Measurements from ENCODE around the gene NUP214.

NUP214 gene

DNA sequence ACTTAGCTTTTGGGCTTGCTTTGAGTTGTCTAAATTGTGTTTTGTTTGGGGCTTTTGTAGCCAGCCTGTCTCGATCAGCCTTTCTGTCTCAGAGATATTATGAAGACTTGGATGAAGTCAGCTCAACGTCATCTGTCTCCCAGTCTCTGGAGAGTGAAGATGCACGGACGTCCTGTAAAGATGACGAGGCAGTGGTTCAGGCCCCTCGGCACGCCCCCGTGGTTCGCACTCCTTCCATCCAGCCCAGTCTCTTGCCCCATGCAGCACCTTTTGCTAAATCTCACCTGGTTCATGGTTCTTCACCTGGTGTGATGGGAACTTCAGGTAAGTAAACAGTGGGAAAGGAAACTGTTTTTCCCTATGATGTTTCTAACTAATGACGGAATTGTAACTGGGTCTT lies 48.6 kb downstream of the NUP214 start:
- no peak overlapping the region for H3K4me3 ChIP-seq (ENCODE audit: low read depth, low read length)
- WGBS (ENCODE audit: extremely low coverage, insufficient coverage, insufficient read length), result no CpG with 5 or more reads among the region's 10 CpGs

GRCh38 chr9:131174681-131175239 lies 49.4 kb downstream of the NUP214 start:
- Histone ChIP-seq H3K9ac (ENCODE audit: low read length) (no peak overlapping the region), H3K36me3 (ENCODE audit: control insufficient read depth in 1 of 2, insufficient read depth in 2 of 2, low read length in 2 of 2) (peaks cover 22 to 34% of the 10 kb centered on the region in 2 experiments), H3K4me2 (ENCODE audit: low read length) (no peak overlapping the region), H3K4me3 (ENCODE audit: low read depth, low read length) (no peak overlapping the region), H3K4me1 (ENCODE audit: control insufficient read depth in 1 of 2, insufficient read depth in 2 of 2, low read length in 2 of 2) (peaks cover 5 to 9% of the 10 kb centered on the region in 2 experiments), H3K79me2 (ENCODE audit: control insufficient read depth, insufficient read depth, low read length, poor library complexity) (no peaks in the 10 kb centered on the region), H2AFZ (ENCODE audit: insufficient read depth, low read length, poor library complexity) (no peak overlapping the region), H3K14ac (ENCODE audit: low read length) (no peak overlapping the region), H3K27ac (ENCODE audit: low read depth, low read length) (no peak overlapping the region), H4K12ac (ENCODE audit: low read depth, low read length) (no peak overlapping the region), H3K4ac (ENCODE audit: low read depth, low read length) (no peak overlapping the region), H2AK5ac (ENCODE audit: low read length) (no peak overlapping the region), H3K18ac (ENCODE audit: low read length) (no peak overlapping the region), H3K9me3 (ENCODE audit: insufficient read depth, low read depth, low read length) (no peaks in the 10 kb centered on the region), H4K8ac (ENCODE audit: low read depth, low read length) (no peak overlapping the region), H3K27me3 (ENCODE audit: insufficient read depth, low read length) (no peaks in the 10 kb centered on the region), H4K91ac (ENCODE audit: low read depth, low read length) (no peak overlapping the region), H2BK5ac (ENCODE audit: low read depth, low read length, poor library complexity) (no peak overlapping the region), H2BK120ac (ENCODE audit: insufficient read depth, low read length, poor library complexity) (no peak overlapping the region), H2BK12ac (ENCODE audit: low read length) (no peak overlapping the region), H3K79me1 (ENCODE audit: low read length) (no peaks in the 10 kb centered on the region), H3K23ac (ENCODE audit: low read length) (no peak overlapping the region)
- DNase-seq, result no peak
- WGBS (ENCODE audit: extremely low coverage, insufficient coverage, insufficient read length), result no CpG with 5 or more reads among the region's 1 CpG

More for the DNA sequence above, 48.6 kb downstream of the NUP214 start:
- Histone ChIP-seq H3K27me3 (ENCODE audit: insufficient read depth, low read length) (no peaks in the 10 kb centered on the region), H3K79me2 (ENCODE audit: control insufficient read depth, insufficient read depth, low read length, poor library complexity) (no peaks in the 10 kb centered on the region), H4K8ac (ENCODE audit: low read depth, low read length) (no peak overlapping the region), H3K4ac (ENCODE audit: low read depth, low read length) (peak overlapping the region; percentile 78), H3K4me1 (ENCODE audit: control insufficient read depth in 1 of 2, insufficient read depth in 2 of 2, low read length in 2 of 2) (peaks cover 2 to 4% of the 10 kb centered on the region in 2 experiments), H3K9me3 (ENCODE audit: insufficient read depth, low read depth, low read length) (no peaks in the 10 kb centered on the region), H3K79me1 (ENCODE audit: low read length) (no peaks in the 10 kb centered on the region), H3K36me3 (ENCODE audit: control insufficient read depth in 1 of 2, insufficient read depth in 2 of 2, low read length in 2 of 2) (peaks cover 22 to 32% of the 10 kb centered on the region in 2 experiments), H2BK5ac (ENCODE audit: low read depth, low read length, poor library complexity) (no peak overlapping the region), H4K91ac (ENCODE audit: low read depth, low read length) (no peak overlapping the region), H2AK5ac (ENCODE audit: low read length) (no peak overlapping the region), H3K4me2 (ENCODE audit: low read length) (no peak overlapping the region), H2AFZ (ENCODE audit: insufficient read depth, low read length, poor library complexity) (no peak overlapping the region), H3K27ac (ENCODE audit: low read depth, low read length) (no peak overlapping the region), H2BK120ac (ENCODE audit: insufficient read depth, low read length, poor library complexity) (no peak overlapping the region), H3K18ac (ENCODE audit: low read length) (no peak overlapping the region), H3K14ac (ENCODE audit: low read length) (no peak overlapping the region), H3K9ac (ENCODE audit: low read length) (no peak overlapping the region), H3K23ac (ENCODE audit: low read length) (no peak overlapping the region), H4K12ac (ENCODE audit: low read depth, low read length) (no peak overlapping the region), H2BK12ac (ENCODE audit: low read length) (no peak overlapping the region)
- no peak for DNase-seq

- Histone ChIP-seq H2BK12ac (ENCODE audit: low read length) (no peak overlapping the region), H4K8ac (ENCODE audit: low read depth, low read length) (no peak overlapping the region), H2BK120ac (ENCODE audit: insufficient read depth, low read length, poor library complexity) (no peak overlapping the region), H3K36me3 (ENCODE audit: control insufficient read depth in 1 of 2, insufficient read depth in 2 of 2, low read length in 2 of 2) (peaks cover 24 to 34% of the 10 kb centered on the region in 2 experiments), H3K23ac (ENCODE audit: low read length) (no peak overlapping the region), H3K4me2 (ENCODE audit: low read length) (no peak overlapping the region), H3K18ac (ENCODE audit: low read length) (no peak overlapping the region), H2AFZ (ENCODE audit: insufficient read depth, low read length, poor library complexity) (no peak overlapping the region), H3K4ac (ENCODE audit: low read depth, low read length) (no peak overlapping the region), H3K4me3 (ENCODE audit: low read depth, low read length) (no peak overlapping the region), H3K79me2 (ENCODE audit: control insufficient read depth, insufficient read depth, low read length, poor library complexity) (no peaks in the 10 kb centered on the region), H3K27me3 (ENCODE audit: insufficient read depth, low read length) (no peaks in the 10 kb centered on the region), H3K9me3 (ENCODE audit: insufficient read depth, low read depth, low read length) (no peaks in the 10 kb centered on the region), H4K12ac (ENCODE audit: low read depth, low read length) (no peak overlapping the region), H2BK5ac (ENCODE audit: low read depth, low read length, poor library complexity) (no peak overlapping the region), H3K79me1 (ENCODE audit: low read length) (no peaks in the 10 kb centered on the region), H4K91ac (ENCODE audit: low read depth, low read length) (no peak overlapping the region), H3K4me1 (ENCODE audit: control insufficient read depth in 1 of 2, insufficient read depth in 2 of 2, low read length in 2 of 2) (peaks cover 5 to 9% of the 10 kb centered on the region in 2 experiments), H3K14ac (ENCODE audit: low read length) (no peak overlapping the region), H3K27ac (ENCODE audit: low read depth, low read length) (no peak overlapping the region), H3K9ac (ENCODE audit: low read length) (no peak overlapping the region), H2AK5ac (ENCODE audit: low read length) (no peak overlapping the region)
- peak in 1 of 2 donors; percentile 33 for DNase-seq
- no CpG with 5 or more reads among the region's 1 CpG for WGBS (ENCODE audit: extremely low coverage, insufficient coverage, insufficient read length)
Measured at GRCh38 chr9:131177898-131178297, 52.5 kb downstream of the NUP214 start.

DNA sequence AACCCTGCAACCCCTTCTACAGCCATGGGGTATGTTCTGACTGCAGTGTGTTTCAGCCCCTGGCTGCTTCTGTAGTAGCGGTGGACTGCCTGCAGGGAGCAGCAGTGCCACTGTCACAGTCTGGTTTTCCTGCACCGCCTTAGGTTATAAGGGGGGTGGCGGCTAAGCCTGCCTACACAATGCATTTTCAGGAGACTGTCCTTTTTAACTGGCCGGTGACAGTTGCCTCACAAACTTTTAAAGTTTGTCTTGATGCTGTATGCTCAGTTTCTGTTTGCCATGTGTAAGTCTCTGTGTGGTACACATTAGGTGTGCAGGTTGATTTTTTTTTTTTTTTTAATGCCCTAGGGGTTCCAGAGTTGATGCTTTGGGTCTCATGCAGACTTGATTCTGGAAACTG lies 53.0 kb downstream of the NUP214 start:
- no peak overlapping the region for H3K4me3 ChIP-seq (ENCODE audit: low read depth, low read length)
- H2AK5ac ChIP-seq (ENCODE audit: low read length), result no peak overlapping the region
- no CpG with 5 or more reads among the region's 4 CpGs for WGBS (ENCODE audit: extremely low coverage, insufficient coverage, insufficient read length)
- no peaks in the 10 kb centered on the region for H3K27me3 ChIP-seq (ENCODE audit: insufficient read depth, low read length)
- H3K9me3 ChIP-seq (ENCODE audit: insufficient read depth, low read depth, low read length), result no peaks in the 10 kb centered on the region
- no peak overlapping the region for H3K4me2 ChIP-seq (ENCODE audit: low read length)
- H3K4me1 ChIP-seq (ENCODE audit: control insufficient read depth in 1 of 2, insufficient read depth in 2 of 2, low read length in 2 of 2), result peaks cover 5 to 9% of the 10 kb centered on the region in 2 experiments
- H3K9ac ChIP-seq (ENCODE audit: low read length), result no peak overlapping the region
- H3K79me1 ChIP-seq (ENCODE audit: low read length), result no peaks in the 10 kb centered on the region
- no peak overlapping the region for H2BK120ac ChIP-seq (ENCODE audit: insufficient read depth, low read length, poor library complexity)
- H4K8ac ChIP-seq (ENCODE audit: low read depth, low read length), result no peak overlapping the region
- no peaks in the 10 kb centered on the region for H3K79me2 ChIP-seq (ENCODE audit: control insufficient read depth, insufficient read depth, low read length, poor library complexity)
- no peak overlapping the region for H3K27ac ChIP-seq (ENCODE audit: low read depth, low read length)
- no peak overlapping the region for H3K4ac ChIP-seq (ENCODE audit: low read depth, low read length)
- H3K36me3 ChIP-seq (ENCODE audit: control insufficient read depth in 1 of 2, insufficient read depth in 2 of 2, low read length in 2 of 2), result peaks cover 24 to 34% of the 10 kb centered on the region in 2 experiments
- H4K91ac ChIP-seq (ENCODE audit: low read depth, low read length), result no peak overlapping the region
- DNase-seq, result peak; percentile 75 to 90
- H2BK12ac ChIP-seq (ENCODE audit: low read length), result no peak overlapping the region
- no peak overlapping the region for H4K12ac ChIP-seq (ENCODE audit: low read depth, low read length)
- no peak overlapping the region for H3K14ac ChIP-seq (ENCODE audit: low read length)
- H2AFZ ChIP-seq (ENCODE audit: insufficient read depth, low read length, poor library complexity), result no peak overlapping the region
- no peak overlapping the region for H3K23ac ChIP-seq (ENCODE audit: low read length)
- H3K18ac ChIP-seq (ENCODE audit: low read length), result no peak overlapping the region
- H2BK5ac ChIP-seq (ENCODE audit: low read depth, low read length, poor library complexity), result no peak overlapping the region
